Neural cell (in vitro differentiated cells): ENCODE results near the gene EXD3. TPM values are rescaled to one million over a fixed set of nuclear protein-coding genes. Genes with fewer than 3 reads are reported as not detected.

ENCODE experiments used
- H2AFZ ChIP-seq: fragments of 200-600, 300-800 bp; sonication (generic), shearing (Covaris generic); 2 replicates; pipeline ENCODE4 v1.6.0; 2014; ENCODE audit warnings: low read depth, mild to moderate bottlenecking, antibody characterized with exemption, low read length, moderate library complexity
- H3F3A ChIP-seq: fragments of 200-600 bp; shearing (Covaris generic); 2 replicates; pipeline ENCODE4 v1.6.1; 2016; ENCODE audit warnings: mild to moderate bottlenecking, moderate library complexity, mixed read lengths, antibody characterized with exemption, low read length; ENCODE audit not compliant: insufficient read depth, poor library complexity, severe bottlenecking
- H3K27ac ChIP-seq: fragments of 200-600, 300-800 bp; sonication (generic), shearing (Covaris generic); 2 replicates; pipeline ENCODE4 v1.5.1; 2014; ENCODE audit warnings: mild to moderate bottlenecking, low read length, moderate library complexity
- H3K27me3 ChIP-seq: fragments of 300-800, 200-600 bp; sonication (generic), shearing (Covaris generic); 2 replicates; pipeline ENCODE4 v1.6.0; 2014; ENCODE audit warnings: mild to moderate bottlenecking, low read depth, low read length, moderate library complexity; ENCODE audit not compliant: insufficient read depth
- H3K36me3 ChIP-seq: fragments of 300-800, 200-600 bp; sonication (generic), shearing (Covaris generic); 2 replicates; pipeline ENCODE4 v1.5.1; 2014; ENCODE audit warnings: mild to moderate bottlenecking, antibody characterized with exemption, low read length, moderate library complexity; ENCODE audit not compliant: insufficient read depth
- H3K4me2 ChIP-seq: fragments of 300-800, 200-600 bp; sonication (generic), shearing (Covaris generic); 2 replicates; pipeline ENCODE4 v1.6.0; 2014; ENCODE audit warnings: mild to moderate bottlenecking, low read length
- H3K4me3 ChIP-seq: fragments of 300-800, 200-600 bp; sonication (generic), shearing (Covaris generic); 2 replicates; pipeline ENCODE4 v1.5.1; 2014; ENCODE audit warnings: mild to moderate bottlenecking, low read length, moderate library complexity
- H3K79me2 ChIP-seq: fragments of 200-600 bp; shearing (Covaris generic); replicated peaks from 2 replicates; pipeline ENCODE4 v1.6.0; 2014; ENCODE audit warnings: mild to moderate bottlenecking, low read length, moderate library complexity; ENCODE audit not compliant: insufficient read depth
- H3K9ac ChIP-seq: fragments of 300-800, 200-600 bp; sonication (generic), shearing (Covaris generic); 2 replicates; pipeline ENCODE4 v1.6.1; 2016; ENCODE audit warnings: mild to moderate bottlenecking, low read length, mixed read lengths
- H3K9me2 ChIP-seq: fragments of 200-600 bp; shearing (Covaris generic); 2 replicates; pipeline ENCODE4 v1.6.1; 2016; ENCODE audit warnings: mild to moderate bottlenecking, low read length, mixed read lengths; ENCODE audit not compliant: insufficient read depth
- H3K9me3 ChIP-seq: fragments of 200-600, 300-800 bp; sonication (generic), shearing (Covaris generic); 2 replicates; pipeline ENCODE4 v1.6.1; 2016; ENCODE audit warnings: mild to moderate bottlenecking, mixed run types, low read length, moderate library complexity, mixed read lengths
- H4K20me1 ChIP-seq: fragments of 200-600 bp; shearing (Covaris generic); 2 replicates; pipeline ENCODE4 v1.6.1; 2016; ENCODE audit warnings: mild to moderate bottlenecking, mixed run types; ENCODE audit not compliant: insufficient read depth
- CTCF ChIP-seq: fragments of 450-650 bp; IDR thresholded peaks from 2 replicates; pipeline ENCODE4 v1.5.1; 2014; ENCODE audit warnings: antibody characterized with exemption, mild to moderate bottlenecking, moderate library complexity; ENCODE audit not compliant: poor library complexity, severe bottlenecking
- EP300 ChIP-seq: fragments of 450-650 bp; conservative IDR thresholded peaks from 2 replicates; pipeline ENCODE4 v1.6.1; 2014; ENCODE audit warnings: antibody characterized with exemption, mild to moderate bottlenecking, moderate library complexity; ENCODE audit not compliant: poor library complexity, severe bottlenecking
- EZH2 ChIP-seq: fragments of 200-600, 300-800 bp; shearing (Covaris generic), sonication (generic); IDR thresholded peaks from 2 replicates; pipeline ENCODE4 v1.6.1; 2014; ENCODE audit warnings: antibody characterized with exemption, low read length, borderline replicate concordance, mild to moderate bottlenecking; ENCODE audit not compliant: insufficient read depth, poor library complexity, severe bottlenecking
- MXI1 ChIP-seq: fragments of 450-650 bp; conservative IDR thresholded peaks from 2 replicates; pipeline ENCODE4 v1.6.1; 2014; ENCODE audit warnings: antibody characterized with exemption, mild to moderate bottlenecking; ENCODE audit not compliant: poor library complexity, severe bottlenecking
- POLR2AphosphoS5 ChIP-seq: IDR thresholded peaks from 2 replicates; pipeline ENCODE4 v1.6.1; 2012
- RAD21 ChIP-seq: fragments of 450-650 bp; conservative IDR thresholded peaks from 2 replicates; pipeline ENCODE4 v1.6.1; 2014; ENCODE audit warnings: antibody characterized with exemption, mild to moderate bottlenecking, moderate library complexity
- REST ChIP-seq: IDR thresholded peaks from 2 replicates; pipeline ENCODE4 v1.6.1; 2012; ENCODE audit warnings: borderline replicate concordance
- SMC3 ChIP-seq: fragments of 450-650 bp; conservative IDR thresholded peaks from 2 replicates; pipeline ENCODE4 v1.6.1; 2014; ENCODE audit warnings: antibody characterized with exemption, mild to moderate bottlenecking, moderate library complexity; ENCODE audit not compliant: poor library complexity
- TAF1 ChIP-seq: IDR thresholded peaks from 2 replicates; pipeline ENCODE4 v1.6.1; 2012; ENCODE audit warnings: low read depth
- polyA plus RNA-seq: library from polyadenylated mRNA; depleted of rRNA; stranded (reverse); fragments of >200 nt; gene quantifications from 2 replicates; pipeline ENCODE4 v1.2.3, GENCODE V29; 2014

Gene EXD3
- polyA plus RNA-seq, 1 donor from 2014 or later: 32.9 TPM

DNA sequence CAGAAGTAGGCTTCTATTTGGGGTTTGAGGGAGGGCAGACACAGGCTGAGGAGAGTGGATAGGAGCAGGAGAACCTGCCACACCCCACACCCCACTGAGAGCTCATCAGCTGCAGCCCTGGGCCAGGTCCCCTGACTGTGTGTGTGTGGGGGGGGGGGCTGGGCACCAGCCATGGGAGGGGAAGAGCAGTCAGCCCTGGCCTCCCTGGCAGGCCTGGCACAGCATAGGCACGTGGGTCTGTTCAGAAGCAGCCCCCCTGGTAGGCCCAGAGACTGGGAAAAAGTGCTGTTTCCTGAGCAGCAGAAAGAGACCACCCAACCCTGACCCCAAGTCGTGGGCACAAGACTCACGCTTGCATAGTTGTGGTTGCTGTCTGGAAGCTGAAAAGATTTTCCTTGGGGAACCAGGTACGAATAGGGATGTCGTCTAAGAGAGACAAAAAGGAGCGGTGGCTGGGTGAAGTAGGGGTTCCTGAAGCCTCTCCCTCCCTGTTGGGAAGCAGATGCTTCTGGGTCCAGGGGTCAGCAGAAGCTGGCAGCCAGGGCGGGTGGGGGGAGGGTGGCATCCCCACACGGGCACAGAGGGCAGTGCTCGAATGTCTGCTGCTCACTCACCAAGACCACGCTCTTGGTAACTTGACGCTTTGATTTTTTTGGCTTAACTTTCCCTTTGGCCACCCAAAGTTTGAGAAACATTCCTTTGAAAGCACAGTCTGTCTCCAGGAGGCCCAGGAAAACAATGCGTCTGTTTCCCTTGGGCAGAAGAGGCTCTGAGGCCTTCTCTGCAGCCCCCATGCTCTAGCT, 33.3 kb upstream of the EXD3 start:
- Histone ChIP-seq H3K27ac (no peak overlapping the region), H3K4me3 (no peak overlapping the region), H4K20me1 (no peaks in the 10 kb centered on the region), H3K9me2 (no peaks in the 10 kb centered on the region), H3K9me3 (no peaks in the 10 kb centered on the region), H2AFZ (no peak overlapping the region), H3K36me3 (no peaks in the 10 kb centered on the region), H3K9ac (no peak overlapping the region), H3F3A (no peaks in the 10 kb centered on the region), H3K4me2 (no peak overlapping the region), H3K27me3 (no peaks in the 10 kb centered on the region), H3K79me2 (no peaks in the 10 kb centered on the region)
- TF ChIP-seq RAD21: no peak
- no peak for TF ChIP-seq POLR2AphosphoS5
- TF ChIP-seq SMC3: no peak
- no peak for TF ChIP-seq CTCF
- no peak for TF ChIP-seq TAF1
- no peak for TF ChIP-seq EP300
- no peak for TF ChIP-seq EZH2
- TF ChIP-seq MXI1: no peak
- no peak for TF ChIP-seq REST

DNA sequence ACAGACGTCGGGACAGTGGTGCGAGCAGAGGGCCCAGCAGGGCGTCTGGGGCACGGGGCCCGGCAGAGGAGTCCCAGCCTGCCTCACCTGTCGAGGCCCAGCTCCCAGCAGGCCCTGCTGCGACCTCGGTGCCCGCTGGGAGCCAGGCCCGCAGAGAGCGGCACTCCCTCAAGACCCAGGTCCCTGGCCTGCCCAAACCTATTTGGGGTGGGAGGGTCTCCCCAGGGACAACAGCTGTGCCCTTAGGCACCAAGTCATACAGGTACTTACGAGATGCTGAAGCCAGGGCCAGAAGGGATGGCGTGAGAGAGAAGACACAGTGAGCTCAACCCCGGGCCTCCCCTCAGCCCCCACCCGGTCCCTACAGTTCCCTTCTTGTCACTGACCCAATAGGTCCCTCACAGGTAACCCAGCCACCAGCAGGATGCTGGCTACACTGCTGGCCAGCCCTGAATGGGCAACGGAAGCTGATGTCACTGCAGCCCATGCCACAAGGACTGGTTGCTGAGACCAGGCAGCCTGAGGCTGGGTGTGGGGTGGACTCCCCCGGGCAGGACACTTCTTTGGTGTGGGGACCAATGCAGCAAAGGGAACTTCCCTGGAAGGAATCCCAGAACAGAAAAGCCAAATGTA, 32.5 kb upstream of the EXD3 start:
- Histone ChIP-seq H3K9me2 (no peaks in the 10 kb centered on the region), H3K79me2 (no peaks in the 10 kb centered on the region), H3K9ac (no peak overlapping the region), H3K9me3 (no peaks in the 10 kb centered on the region), H3K27ac (no peak overlapping the region), H3F3A (no peaks in the 10 kb centered on the region), H3K4me3 (no peak overlapping the region), H4K20me1 (no peaks in the 10 kb centered on the region), H3K4me2 (no peak overlapping the region), H2AFZ (no peak overlapping the region), H3K27me3 (no peaks in the 10 kb centered on the region), H3K36me3 (no peaks in the 10 kb centered on the region)
- TF ChIP-seq TAF1: no peak
- no peak for TF ChIP-seq RAD21
- TF ChIP-seq POLR2AphosphoS5: no peak
- TF ChIP-seq MXI1: no peak
- TF ChIP-seq CTCF: no peak
- no peak for TF ChIP-seq REST
- TF ChIP-seq SMC3: no peak
- no peak for TF ChIP-seq EP300
- TF ChIP-seq EZH2: no peak
